HG02852 (cell line): ENCODE data around the gene NUDT21.
"Not testable (repeated sequence)": the region's sequence is repeated elsewhere in the genome, so short reads cannot be mapped to it uniquely, and the experiment has no call there.

ENCODE experiments used
- ATAC-seq: cut with Tn5 transposase; IDR thresholded peaks from one replicate; pipeline ENCODE4 v1.9.1; 2021; ENCODE audit warnings: mild to moderate bottlenecking, moderate library complexity; ENCODE audit not compliant: unreplicated experiment

NUDT21 gene

GRCh38 chr16:56419740-56420548, 31.2 kb downstream of the NUDT21 start:
- no peak for ATAC-seq

- no peak for ATAC-seq
These were observed 34.0 kb downstream of the NUDT21 start for GRCh38 chr16:56417138-56417537.

- ATAC-seq: no peak
These were observed 35.3 kb downstream of the NUDT21 start for GRCh38 chr16:56415875-56416274.

GRCh38 chr16:56414366-56414765, 36.8 kb downstream of the NUDT21 start:
- ATAC-seq: no peak

GRCh38 chr16:56413381-56413780, 37.8 kb downstream of the NUDT21 start:
- no peak for ATAC-seq

GRCh38 chr16:56411624-56412023, 39.5 kb downstream of the NUDT21 start:
- no peak for ATAC-seq

- no peak for ATAC-seq
These were observed 40.0 kb downstream of the NUDT21 start for GRCh38 chr16:56411123-56411522.

GRCh38 chr16:56409195-56409594, 41.9 kb downstream of the NUDT21 start:
- ATAC-seq: no peak

GRCh38 chr16:56408379-56409098, 42.6 kb downstream of the NUDT21 start:
- no peak for ATAC-seq

- ATAC-seq: no peak
These were observed 45.0 kb downstream of the NUDT21 start for GRCh38 chr16:56405977-56406672.

GRCh38 chr16:56401482-56401881, 49.6 kb downstream of the NUDT21 start:
- ATAC-seq: no peak

GRCh38 chr16:56400458-56400857, 50.7 kb downstream of the NUDT21 start:
- no peak for ATAC-seq

- no peak for ATAC-seq
These were observed 51.6 kb downstream of the NUDT21 start for GRCh38 chr16:56399486-56399885.

GRCh38 chr16:56399047-56399446, 52.1 kb downstream of the NUDT21 start:
- no peak for ATAC-seq

- ATAC-seq: not testable (repeated sequence)
These were observed 54.4 kb downstream of the NUDT21 start for GRCh38 chr16:56396724-56397123.

- no peak for ATAC-seq
These were observed 61.6 kb downstream of the NUDT21 start for GRCh38 chr16:56389554-56389953.

- ATAC-seq: no peak
These were observed 62.9 kb downstream of the NUDT21 start for GRCh38 chr16:56388209-56388608.

- ATAC-seq: no peak
These were observed 63.7 kb downstream of the NUDT21 start for GRCh38 chr16:56387396-56387795.

GRCh38 chr16:56384074-56384721, 66.9 kb downstream of the NUDT21 start:
- no peak for ATAC-seq

- no peak for ATAC-seq
These were observed 68.2 kb downstream of the NUDT21 start for GRCh38 chr16:56382901-56383355.

GRCh38 chr16:56382459-56382858, 68.7 kb downstream of the NUDT21 start:
- no peak for ATAC-seq
